GM19035 (cell line): ENCODE data around the gene KIRREL3.

Experiments used
- ATAC-seq: cut with Tn5 transposase; IDR thresholded peaks from one replicate; pipeline ENCODE4 v1.9.1; 2021; ENCODE audit not compliant: unreplicated experiment

The KIRREL3 gene

DNA sequence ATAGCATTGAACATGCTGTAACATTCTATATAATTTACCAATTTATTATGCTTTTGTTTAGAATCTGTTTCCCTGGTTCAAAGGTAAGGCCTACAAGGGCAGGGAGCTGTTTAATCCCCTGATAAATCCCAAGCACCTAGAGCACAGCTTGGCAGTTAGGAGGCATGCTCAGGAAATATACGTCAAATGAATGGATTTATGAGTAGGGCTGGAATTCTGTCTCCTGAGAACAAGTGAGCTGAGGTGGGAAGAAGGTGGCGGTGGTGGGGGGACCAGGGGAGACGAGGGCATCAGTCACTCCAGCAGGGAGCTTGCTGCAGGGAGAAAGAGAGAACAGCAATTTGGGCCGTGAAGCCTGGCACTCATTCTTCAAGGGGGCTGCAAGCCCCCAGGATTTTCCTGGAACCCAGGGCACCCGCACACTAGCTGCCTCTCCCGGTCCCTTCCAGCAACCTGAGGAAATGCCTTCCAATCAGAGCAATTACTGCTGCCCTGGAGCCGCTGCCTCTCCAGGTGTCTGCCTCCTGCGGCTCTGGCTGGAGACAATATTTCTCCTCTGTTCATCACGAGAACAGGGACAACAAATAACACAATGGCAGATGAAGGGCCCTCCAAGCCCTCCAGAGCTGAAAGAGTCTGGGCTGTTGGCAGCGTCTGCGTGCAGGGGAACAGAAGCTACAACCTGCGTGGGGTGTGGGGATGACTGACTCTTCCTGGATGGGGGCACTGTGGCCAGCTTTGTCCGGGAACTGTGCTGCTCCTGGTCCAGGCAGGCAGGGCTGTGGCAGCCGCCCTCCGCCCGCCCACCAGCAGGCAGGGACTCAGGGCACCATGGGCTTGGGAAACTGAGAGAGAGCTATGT lies 411.7 kb downstream of the KIRREL3 start:
- ATAC-seq: no peak

DNA sequence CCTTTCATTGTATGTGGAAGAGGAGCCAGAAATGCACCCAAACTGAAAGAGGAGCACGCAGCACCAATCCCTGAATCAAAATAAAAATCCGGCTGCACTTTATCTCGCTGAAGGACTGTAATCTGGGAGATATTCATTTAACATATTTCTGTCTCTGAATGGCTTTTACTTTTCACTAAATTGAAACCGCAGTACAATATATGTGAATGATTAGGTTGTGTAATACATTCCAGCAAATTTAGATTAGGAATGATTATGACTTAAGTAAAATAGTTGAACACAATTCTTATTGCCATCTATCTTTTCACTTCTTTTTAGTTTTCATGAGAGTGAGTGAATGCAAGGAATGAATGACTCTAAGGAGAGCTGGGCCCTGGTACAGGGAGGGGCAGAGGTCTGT lies 413.0 kb downstream of the KIRREL3 start:
- ATAC-seq: no peak

DNA sequence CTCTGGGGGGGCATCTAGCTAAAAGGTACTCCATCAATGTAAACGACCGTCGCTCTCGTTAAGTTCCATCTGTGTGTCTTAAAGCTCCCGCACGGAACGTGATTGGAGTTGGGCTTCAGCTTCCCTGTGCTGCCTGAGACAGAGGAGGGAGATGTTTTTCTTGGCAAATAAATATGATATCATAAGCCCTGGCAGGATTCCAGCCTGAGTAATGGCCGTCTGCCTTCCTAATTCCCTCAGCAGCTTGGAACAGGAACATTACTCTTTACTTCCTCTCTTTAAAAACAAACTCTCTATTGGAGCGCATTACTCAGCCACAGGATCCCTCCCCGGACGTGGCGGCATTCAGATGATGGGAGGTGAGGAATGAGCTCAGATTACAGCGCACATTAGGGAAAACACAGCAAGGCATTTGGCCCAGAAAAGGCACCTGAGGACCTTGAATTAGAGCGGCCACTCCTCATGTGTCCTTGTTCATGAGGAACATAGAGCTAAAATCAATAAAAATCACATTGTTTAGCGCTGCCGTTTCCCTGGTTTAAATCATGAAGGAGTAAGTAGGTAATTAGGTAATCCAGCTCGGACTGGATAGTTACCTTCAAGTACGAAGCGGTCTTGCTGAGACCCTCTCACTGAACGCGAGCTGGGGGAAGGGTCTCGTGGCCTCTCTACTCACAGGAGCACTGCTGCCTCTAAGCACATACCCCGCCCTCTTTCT lies 414.6 kb downstream of the KIRREL3 start:
- no peak for ATAC-seq

DNA sequence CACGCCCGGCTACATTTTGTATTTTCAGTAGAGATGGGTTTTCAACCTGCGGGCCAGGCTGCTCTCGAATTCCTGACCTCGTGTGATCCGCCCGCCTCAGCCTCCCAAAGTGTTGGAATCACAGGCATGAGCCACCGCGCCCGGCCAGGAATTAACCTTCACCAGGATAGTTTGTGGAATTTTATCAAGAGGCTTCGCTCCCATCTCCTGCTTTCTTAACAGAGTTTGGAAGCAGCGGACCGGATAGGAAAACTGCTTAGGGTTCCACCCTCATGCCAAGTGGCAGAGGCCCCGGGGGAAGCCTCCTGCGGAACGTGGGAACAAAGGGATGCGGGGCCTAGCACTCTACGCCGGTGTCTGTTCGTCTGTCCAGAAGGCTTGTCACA lies 415.2 kb downstream of the KIRREL3 start:
- ATAC-seq: no peak

DNA sequence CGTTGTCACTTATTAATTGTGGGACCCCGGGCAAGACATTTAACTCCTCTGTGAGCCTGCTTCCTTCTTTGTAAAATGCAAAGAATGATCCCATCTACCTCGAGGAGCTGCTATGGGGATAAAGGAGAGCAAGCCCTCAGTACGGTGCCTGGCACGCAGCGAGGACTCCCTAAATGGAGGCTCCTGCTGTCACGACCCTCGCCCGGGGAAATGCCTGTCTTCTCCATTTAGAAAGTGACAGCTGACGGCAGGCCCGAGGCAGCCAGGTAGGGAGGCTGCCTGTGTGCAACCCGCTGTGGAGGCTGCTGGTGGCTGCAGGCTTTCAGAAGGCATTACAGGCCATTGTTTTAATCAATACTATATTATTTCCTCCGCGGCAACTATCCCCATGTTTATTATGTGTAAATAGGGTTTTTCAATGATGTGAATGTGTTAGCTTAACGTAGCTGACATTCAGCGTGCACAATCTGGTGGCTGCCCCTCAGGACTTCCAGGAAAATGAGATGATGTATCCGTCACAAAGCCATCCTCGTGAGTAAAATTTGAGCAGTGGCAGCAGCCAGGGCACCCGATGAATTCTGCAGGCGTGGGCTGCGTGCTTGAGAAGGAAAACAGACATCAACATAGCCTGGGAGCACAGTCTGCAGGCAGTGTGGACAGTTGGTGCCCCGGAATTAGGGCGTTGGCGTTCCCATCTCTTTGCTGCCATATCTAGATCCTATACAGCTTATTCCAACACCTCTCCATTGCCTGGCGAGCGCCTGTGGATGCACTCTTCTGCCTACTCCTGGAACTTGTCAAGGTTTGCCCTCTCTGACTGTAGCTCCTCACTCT lies 416.8 kb downstream of the KIRREL3 start:
- ATAC-seq: no peak

DNA sequence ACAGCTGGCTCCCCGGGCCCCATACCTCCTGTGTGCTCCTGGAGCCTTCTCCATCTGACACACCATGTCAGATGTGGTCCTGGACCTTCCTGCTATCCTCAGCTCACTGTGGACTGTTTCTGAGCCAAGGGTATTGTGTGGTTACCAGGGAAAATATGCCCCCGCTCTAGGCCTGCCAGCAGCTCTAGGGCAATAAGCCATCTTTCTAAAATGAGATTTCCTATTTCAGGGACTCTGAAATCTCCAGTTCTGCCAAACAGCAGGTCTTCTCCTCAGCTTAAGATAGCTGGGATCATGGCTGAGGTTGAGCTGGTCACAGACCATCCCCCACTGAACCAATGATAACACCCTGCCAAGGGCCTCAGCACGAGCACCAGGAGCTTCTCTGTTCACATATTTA lies 417.5 kb downstream of the KIRREL3 start:
- no peak for ATAC-seq

DNA sequence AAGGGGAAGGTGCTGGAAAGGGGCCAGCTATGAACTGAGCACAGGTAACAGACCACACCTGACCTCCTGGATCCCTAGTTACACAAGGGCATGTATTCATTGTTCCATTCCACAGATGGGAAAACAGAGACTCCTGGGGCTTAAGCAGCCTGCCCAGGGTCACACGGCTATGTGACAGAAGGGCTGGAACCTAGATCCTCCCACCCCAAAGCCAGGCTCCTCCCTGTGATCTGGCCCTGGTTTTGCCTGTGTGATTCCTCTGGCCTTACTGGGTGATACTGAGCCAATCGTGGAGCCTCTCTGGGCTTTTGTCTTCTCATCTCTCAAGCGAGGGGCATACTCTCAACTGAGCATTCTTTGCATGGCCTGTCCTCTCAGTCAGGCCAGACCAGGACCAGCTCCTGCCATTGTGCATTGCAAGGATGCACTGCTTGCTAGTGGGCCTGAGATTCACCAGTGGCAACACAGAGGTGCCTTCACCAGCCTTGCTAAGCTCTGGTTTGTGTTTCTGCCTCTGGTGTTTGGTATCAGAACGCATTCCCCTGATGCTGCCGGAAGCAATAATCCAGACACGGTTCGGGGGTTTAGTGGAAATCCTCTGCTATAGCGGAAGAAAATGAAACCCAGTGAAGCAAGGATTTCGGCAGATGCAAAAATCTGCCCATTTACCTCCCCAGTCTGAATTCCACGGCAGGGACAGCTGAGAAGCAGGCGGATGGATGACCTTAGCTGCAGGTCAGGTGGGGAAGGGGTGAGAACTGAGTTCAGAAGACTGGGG lies 418.5 kb downstream of the KIRREL3 start:
- ATAC-seq: no peak

DNA sequence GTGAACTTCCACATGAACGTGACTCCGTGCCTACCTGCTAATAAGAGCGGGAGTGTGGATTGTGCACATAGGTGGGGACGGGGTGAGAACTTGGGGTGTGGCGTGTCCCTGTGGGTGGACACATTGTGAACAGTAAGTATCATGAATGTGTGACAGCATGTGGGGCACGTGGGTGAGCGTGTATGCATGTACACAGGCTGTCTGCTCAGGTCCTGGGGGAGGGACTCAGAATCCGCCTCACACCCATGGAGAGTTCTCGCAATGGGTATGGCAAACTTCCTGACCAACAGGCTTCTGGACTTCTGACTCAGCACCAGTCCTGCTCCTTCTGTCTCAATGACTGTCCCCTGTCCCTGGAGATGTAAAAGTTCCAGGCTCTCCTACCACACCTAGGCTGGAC lies 422.1 kb downstream of the KIRREL3 start:
- ATAC-seq: no peak

DNA sequence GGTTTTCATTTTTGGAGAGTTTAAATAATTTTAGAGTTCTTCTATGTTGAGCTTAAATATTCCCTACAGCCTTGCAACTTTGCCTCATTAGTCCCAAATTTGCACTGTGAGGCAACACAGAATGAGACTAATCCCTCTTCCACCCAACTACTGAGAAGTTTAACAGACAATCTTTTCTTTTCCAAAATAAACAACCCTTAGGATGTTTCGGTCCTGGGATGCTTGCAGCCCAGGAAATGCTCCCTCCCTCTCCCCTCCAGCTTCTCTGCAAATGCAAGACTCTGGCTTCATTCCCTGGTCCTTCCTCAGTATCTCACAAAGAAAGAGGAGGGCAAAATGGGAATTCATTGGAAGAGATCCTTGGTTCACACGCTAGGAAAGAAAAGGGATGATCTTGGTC lies 422.5 kb downstream of the KIRREL3 start:
- ATAC-seq: no peak

DNA sequence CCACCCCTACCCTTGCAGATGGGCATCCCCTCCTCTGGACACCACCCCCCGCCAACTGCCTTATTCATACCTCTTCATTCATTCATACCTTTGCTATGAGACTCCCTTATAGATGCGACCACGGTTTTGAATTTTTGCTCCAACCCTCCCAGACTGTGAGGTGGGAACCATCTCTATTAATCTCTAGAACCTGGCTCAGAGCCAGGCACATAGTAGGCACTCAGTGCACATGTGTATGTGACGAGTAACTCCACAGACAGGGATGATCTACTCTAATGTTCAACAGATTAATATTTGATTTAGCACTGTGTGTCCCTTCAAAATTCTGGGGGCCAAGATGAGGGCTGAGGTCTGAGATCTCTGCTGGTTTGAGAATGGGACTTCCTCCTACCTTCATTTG lies 424.7 kb downstream of the KIRREL3 start:
- ATAC-seq: no peak

DNA sequence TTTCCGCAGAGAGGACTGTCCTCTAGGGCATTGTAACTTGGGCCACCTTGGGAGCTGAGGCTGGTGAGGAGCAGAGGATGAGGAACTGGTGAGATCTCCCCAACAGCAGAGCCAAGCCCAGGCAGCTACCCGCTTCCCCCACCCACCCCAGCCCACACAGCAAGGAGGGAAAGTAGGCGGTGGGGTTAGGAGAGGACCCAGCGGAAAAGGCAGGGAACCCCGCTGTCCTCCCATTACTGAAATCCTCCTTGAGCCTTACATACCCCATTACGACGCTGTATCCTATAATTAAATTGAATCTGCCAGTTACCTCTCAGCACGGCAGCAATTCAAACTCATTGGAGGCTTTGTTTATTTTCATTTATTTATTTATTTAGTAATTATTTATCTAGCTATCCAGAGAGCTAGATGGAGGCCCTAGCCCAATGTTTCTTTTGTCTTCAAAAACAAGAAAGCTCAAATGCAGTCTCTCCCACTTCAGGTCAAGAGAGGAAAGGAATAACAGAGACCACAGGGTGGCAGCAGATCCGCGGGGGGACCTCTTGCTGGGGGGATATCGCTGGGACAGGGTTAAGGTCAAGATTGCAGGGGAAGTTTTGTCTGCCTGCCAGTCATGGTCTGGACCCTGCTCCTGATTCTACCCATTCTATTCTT lies 427.1 kb downstream of the KIRREL3 start:
- no peak for ATAC-seq

DNA sequence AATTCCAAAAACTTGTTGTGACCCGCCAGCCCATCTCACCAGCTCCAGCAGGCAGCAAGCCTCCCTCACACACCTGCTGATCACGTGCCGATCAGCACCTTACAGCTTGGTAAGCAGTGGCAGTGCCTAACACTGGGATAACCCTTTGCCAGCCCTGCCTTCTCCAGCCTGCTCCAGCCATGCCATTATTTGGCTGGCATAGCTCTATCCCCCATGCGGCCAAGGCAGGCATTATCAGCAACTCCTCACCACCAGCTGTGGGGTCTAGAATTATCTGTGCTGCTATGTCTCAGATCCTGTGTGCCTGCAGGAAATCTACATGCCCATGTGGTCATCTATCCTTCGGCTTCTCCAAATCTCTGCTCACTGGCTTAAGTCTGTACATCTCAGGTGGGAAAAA lies 430.1 kb downstream of the KIRREL3 start:
- no peak for ATAC-seq

DNA sequence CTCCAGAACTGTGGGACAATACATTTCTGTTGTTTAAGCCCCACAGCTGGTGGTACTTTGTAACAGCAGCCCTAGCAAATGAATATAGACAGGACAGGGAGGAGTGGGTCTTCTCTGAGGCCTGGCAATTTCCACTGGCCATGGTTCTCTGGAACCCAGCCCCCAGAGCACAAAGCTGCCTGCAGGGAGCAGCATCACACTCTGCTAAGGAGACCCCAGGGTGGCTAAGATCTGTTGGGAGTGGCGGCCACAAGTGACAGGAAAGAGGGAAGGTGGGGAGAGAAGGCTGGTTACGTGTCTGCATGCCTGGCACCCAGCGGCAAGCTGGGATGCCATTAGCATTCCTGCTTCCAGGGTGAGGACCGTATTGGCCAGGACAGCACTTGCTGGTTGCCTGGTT lies 433.2 kb downstream of the KIRREL3 start:
- ATAC-seq: no peak

DNA sequence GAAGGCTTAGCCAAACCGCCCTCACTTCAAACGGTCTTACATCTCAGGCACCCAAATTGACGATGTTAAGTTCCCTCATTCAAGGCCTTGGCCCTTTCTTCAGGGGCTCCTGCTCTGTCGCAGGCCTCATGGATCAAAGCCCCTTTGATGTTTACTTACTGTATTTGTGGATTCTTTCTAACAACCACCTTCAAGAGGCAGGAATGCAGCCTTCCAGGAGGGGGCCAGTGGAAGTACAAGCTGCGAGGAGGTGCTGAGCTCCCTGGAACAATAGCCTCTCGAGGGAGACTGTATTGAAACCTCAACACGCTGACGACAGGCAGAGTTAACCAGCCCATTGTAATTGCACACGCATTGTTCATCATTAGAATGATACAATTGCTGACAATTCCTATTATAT lies 436.0 kb downstream of the KIRREL3 start:
- no peak for ATAC-seq

DNA sequence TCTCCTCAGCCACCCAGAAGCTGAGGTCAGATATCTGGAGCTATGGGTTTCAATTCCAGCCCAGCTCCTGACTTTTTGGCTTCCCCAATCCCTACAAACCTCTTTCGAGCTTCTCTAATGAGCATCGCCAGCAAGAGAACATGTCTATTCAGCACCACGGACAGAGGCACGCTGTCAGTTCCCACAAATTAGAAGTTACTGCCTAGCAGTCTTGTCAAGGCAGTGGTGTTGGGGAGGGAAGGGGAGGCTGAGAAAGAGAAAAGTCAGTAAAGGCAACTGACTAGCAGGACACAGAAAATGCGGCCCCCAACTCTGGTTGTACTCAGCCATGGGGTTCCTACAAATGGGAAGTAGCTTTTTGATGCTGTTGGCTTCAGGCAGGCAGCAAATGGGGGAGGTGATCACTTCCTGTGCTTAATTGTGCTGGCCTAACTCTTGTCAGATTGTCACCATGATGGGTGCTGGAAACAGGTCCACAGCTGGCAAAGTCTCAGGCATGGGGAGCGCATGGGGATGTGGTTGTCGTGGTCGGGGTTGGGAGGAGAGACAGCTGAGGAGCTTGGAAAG lies 439.2 kb downstream of the KIRREL3 start:
- ATAC-seq: no peak

DNA sequence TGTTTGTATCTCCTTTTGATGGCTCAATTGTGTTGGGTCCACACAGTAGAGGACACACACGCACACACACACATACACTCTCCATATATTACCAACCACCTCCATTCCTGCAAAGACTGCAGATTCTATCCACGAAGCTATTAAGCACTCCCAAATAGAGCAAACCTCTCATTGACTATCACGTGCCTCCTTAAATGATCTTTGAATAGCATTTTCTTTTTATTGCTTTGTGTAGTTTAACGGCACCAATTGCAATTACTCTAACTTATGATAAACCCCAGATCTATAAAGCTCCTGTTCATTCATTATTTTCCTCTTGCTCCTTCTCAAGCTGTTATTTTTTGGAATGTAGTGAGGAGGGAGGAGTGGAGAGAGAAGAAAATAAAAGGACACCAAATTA lies 440.3 kb downstream of the KIRREL3 start:
- no peak for ATAC-seq

DNA sequence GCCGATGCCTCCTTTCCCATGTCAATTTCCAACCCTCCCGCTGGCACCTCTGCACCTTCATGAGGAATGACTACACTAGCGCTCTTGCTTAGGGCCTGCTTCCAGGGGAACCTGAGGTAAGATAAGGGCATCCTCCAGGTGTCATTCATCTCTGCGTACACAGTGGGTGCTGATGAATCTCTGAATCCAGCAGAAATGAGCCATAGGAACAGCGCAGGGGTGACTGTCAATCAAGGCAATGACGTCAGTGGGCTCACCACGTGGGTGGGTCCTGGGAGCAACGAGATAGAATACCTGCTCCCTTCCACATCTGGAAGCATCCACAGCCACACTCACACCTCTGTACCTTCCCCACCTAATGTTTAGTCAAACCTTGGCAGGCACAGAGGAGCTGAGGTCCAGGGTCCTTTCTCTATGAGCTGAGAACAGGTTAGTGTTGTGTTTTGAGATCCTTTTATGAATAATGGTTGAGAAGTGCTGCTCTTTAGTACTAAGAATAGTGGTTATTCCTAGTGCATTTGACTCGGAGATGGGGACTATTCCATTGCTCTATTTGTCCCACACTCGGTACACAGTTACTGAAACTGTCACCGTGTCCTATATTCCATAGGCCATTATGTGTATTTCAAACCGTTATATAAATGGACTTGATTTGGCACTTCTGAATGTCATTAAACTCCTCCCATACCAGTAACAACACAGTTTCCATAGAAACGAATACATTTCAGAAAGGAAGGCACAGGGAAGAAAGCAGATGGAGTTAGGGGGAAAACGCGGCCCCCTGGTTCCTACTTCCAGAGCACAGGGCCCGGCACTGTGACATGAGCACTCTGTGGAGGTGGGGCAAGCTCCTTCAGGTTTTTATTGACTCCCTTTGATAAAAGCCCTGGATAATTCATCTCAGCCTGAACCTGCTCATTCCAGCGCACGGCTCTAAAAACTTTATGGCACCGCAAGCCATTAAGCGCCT lies 451.7 kb downstream of the KIRREL3 start:
- no peak for ATAC-seq

DNA sequence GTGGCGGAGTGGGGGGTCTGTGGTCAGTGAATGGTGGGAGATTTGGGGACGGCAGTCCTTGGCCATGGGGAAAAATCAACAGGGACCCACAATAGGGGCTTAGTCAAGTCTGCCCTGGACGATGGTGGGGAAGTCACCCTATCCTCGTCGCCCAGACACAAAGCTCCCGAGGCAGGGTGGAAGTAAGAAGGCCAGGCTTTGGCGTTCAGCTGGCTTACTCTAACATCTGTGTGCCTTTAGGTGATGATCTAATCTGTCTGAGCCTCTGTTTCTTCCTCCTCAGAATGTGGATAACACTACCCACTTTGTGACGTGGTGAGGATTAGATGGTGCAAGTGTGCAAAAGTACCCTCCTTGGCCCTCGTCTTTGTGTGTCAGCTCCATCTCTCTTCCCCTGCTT lies 452.9 kb downstream of the KIRREL3 start:
- no peak for ATAC-seq

DNA sequence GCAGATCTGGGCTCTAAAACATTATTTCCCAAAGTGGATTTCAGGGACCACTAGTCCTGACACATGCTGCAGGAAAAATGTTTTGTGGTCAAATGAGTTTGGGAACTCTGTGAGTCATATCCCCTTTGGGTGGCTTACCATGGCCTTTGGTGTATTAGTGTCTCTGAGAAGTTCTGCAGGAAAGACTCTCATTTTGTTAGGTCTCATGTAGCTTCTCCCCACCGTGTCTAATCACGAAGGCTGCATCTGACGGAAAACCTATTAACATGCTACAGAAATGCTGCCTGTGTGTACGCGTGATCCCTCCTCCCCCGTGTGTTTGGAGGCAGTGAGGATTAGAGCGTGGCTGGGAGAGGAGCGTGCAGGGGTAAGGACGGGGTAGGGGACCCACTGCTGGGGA lies 453.4 kb downstream of the KIRREL3 start:
- no peak for ATAC-seq
